ENCODE results near the gene CHCT1. TPM values are rescaled to one million over a fixed set of nuclear protein-coding genes. Genes with fewer than 3 reads are reported as not detected.

CHCT1 gene
- total RNA-seq, 2 experiments from 2014 or later, result not detected

DNA sequence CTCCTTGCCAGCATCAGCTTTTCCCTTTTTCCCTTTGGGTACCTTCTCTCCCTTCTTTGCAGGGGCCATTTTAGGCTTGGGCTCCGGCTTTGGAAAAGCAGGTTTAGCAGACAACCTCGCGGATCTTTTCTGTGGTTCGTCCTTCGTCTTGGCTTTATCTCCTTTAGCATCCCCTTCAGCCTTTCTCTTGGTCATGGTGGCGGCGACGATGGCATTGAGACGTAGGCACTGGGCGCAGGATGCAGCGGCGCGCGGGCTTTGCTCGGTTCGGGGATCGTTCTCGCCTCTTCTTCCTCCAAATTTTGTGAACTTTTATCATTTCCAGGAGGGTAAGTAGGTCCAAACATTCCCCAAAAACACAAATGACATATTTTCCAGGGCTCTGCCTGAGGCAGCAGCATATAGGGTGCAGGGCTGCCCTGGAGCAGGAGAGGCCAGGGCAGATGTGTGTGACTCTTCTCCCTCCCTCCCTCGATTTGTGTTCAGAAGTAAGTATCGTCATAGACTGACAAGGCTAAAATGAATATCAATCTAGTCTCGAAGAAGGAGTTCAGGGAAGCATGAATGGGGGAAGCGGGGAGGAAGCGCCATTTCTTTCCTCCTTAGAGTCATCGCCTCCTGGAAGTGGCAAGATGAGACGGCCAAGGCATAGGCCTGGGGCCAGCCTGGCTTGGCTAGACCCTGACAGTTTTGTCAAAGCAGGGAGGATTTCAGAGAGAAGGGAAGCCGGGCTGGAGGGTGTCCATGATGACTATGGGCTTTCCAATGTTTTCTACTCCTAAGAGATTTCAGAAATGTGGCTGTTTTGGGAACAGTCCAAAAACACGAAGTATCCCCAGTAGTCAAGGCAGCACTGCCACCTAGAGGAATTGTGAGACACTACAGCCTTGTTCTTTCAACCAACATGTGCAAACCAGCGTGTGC is 13.2 kb downstream of the CHCT1 start:
- POLR2A ChIA-PET, result no interaction called here
- DNase-seq (ENCODE audit: low spot score), result peak; percentile 70
- Histone ChIP-seq H2AFZ (ENCODE audit: low read length) (no peak overlapping the region), H3K4me1 (ENCODE audit: insufficient read depth, low read length, poor library complexity, severe bottlenecking) (no peaks in the 10 kb centered on the region), H4K20me1 (ENCODE audit: insufficient read depth, low read length) (no peaks in the 10 kb centered on the region), H3K4me3 (ENCODE audit: low read depth, low read length, poor library complexity, severe bottlenecking) (no peak overlapping the region), H3K79me2 (ENCODE audit: insufficient read depth, low read depth, low read length) (no peaks in the 10 kb centered on the region), H3K4me2 (ENCODE audit: low read length) (no peak overlapping the region), H3K9me2 (ENCODE audit: insufficient read depth, low read length) (no peaks in the 10 kb centered on the region), H3K36me3 (ENCODE audit: insufficient read depth, low read length) (no peaks in the 10 kb centered on the region), H3K27ac (ENCODE audit: low read depth, low read length, poor library complexity, severe bottlenecking) (no peak overlapping the region), H3K9me3 (ENCODE audit: low read length) (peaks cover 8% of the 10 kb centered on the region; the same call in 1 of the 2 replicates)
- BruUV-seq (replicated peaks), result no TSS peak
- CTCF ChIA-PET (ENCODE audit: unreplicated experiment), result interaction anchor here (0.6 kb wide), 1 partner anchor 73 kb away, joined by 4 read pairs; no protein-coding TSS in a partner anchor
- intact Hi-C loops (cut with micrococcal nuclease; ENCODE audit: unreplicated experiment), result loop anchor here (10.0 kb wide), 1 partner anchor 291 kb away; the partner anchor contains the start of gene CA4
- TF ChIP-seq, protein P1, sequence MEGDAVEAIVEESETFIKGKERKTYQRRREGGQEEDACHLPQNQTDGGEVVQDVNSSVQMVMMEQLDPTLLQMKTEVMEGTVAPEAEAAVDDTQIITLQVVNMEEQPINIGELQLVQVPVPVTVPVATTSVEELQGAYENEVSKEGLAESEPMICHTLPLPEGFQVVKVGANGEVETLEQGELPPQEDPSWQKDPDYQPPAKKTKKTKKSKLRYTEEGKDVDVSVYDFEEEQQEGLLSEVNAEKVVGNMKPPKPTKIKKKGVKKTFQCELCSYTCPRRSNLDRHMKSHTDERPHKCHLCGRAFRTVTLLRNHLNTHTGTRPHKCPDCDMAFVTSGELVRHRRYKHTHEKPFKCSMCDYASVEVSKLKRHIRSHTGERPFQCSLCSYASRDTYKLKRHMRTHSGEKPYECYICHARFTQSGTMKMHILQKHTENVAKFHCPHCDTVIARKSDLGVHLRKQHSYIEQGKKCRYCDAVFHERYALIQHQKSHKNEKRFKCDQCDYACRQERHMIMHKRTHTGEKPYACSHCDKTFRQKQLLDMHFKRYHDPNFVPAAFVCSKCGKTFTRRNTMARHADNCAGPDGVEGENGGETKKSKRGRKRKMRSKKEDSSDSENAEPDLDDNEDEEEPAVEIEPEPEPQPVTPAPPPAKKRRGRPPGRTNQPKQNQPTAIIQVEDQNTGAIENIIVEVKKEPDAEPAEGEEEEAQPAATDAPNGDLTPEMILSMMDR (conservative IDR thresholded peaks at IDR 0.05; ENCODE audit: low read length), result peak; percentile 92
- no peak for TF ChIP-seq EZH2phosphoT487 (IDR thresholded peaks at IDR 0.05; ENCODE audit: borderline replicate concordance, low read depth, low read length)

DNA sequence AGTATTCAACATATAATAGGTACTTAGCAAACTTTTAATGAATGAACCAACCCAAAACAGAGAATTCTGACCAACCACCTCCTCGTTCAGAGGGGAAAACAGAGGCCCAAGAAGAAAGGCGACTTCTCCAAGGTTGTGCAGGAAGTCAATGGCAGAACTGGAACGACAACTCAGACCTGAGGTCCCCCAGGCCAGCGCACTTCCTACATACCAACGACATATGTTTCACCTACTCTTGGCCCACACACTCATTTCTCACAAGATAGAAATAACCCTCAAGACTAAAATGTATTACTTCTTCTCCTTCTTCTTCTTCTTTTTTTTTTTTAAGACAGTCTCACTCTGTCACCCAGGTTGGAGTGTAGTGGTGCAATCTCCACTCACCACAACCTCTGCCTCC is 14.4 kb downstream of the CHCT1 start:
- Histone ChIP-seq H4K20me1 (ENCODE audit: insufficient read depth, low read length) (no peaks in the 10 kb centered on the region), H3K4me1 (ENCODE audit: insufficient read depth, low read length, poor library complexity, severe bottlenecking) (no peaks in the 10 kb centered on the region), H3K4me3 (ENCODE audit: low read depth, low read length, poor library complexity, severe bottlenecking) (no peak overlapping the region), H3K9me2 (ENCODE audit: insufficient read depth, low read length) (no peaks in the 10 kb centered on the region), H3K9me3 (ENCODE audit: low read length) (peaks cover 8% of the 10 kb centered on the region; the same call in 1 of the 2 replicates), H3K36me3 (ENCODE audit: insufficient read depth, low read length) (no peaks in the 10 kb centered on the region), H3K79me2 (ENCODE audit: insufficient read depth, low read depth, low read length) (no peaks in the 10 kb centered on the region), H2AFZ (ENCODE audit: low read length) (no peak overlapping the region), H3K4me2 (ENCODE audit: low read length) (no peak overlapping the region), H3K27ac (ENCODE audit: low read depth, low read length, poor library complexity, severe bottlenecking) (no peak overlapping the region)
- ChIA-PET CTCF (ENCODE audit: unreplicated experiment) (no interaction called here), POLR2A (no interaction called here)
- TF ChIP-seq EZH2phosphoT487 (IDR thresholded peaks at IDR 0.05; ENCODE audit: borderline replicate concordance, low read depth, low read length), result no peak
- TF ChIP-seq, protein P1 (conservative IDR thresholded peaks at IDR 0.05; ENCODE audit: low read length), result no peak
- no peak for DNase-seq (ENCODE audit: low spot score)
- intact Hi-C loops (cut with micrococcal nuclease; ENCODE audit: unreplicated experiment), result loop anchor here (10.0 kb wide), 1 partner anchor 292 kb away; the partner anchor contains the start of gene CA4
- BruUV-seq (replicated peaks), result no TSS peak
